IMR-90 (cell line): Measurements from ENCODE around the gene KIF1B.

Experiments used
- CEBPB ChIP-seq: IDR thresholded peaks from 2 replicates; pipeline ENCODE4 v1.6.1; 2012; ENCODE audit warnings: low read depth, low read length, improper control_type of control experiment
- POLR2A ChIP-seq: IDR thresholded peaks from 2 replicates; pipeline ENCODE4 v1.6.1; 2012; ENCODE audit warnings: mild to moderate bottlenecking, low read depth, low read length
- RAD21 ChIP-seq: IDR thresholded peaks from 2 replicates; pipeline ENCODE4 v1.6.1; 2012; ENCODE audit warnings: low read length, improper control_type of control experiment
- RCOR1 ChIP-seq: IDR thresholded peaks from 2 replicates; pipeline ENCODE4 v1.6.1; 2012; ENCODE audit warnings: mild to moderate bottlenecking, low read length, improper control_type of control experiment; ENCODE audit not compliant: insufficient replicate concordance
- SMC3 ChIP-seq: fragments of 150-350 bp; IDR thresholded peaks from 2 replicates; pipeline ENCODE4 v1.6.1; 2016; ENCODE audit warnings: low read depth, mild to moderate bottlenecking, antibody characterized with exemption, low read length, moderate library complexity
- TF ChIP-seq, protein P1 (sequence below): conservative IDR thresholded peaks from 2 replicates; pipeline ENCODE4 v1.5.1; 2012; ENCODE audit warnings: mild to moderate bottlenecking, low read depth, low read length, improper control_type of control experiment
- TF ChIP-seq, protein P2 (sequence below): fragments of 150-350 bp; IDR thresholded peaks from 2 replicates; pipeline ENCODE4 v1.6.1; 2017; ENCODE audit warnings: mild to moderate bottlenecking, antibody characterized with exemption, low read length, low read depth

GRCh38 chr1:10173582-10173981 is 36.8 kb upstream of the KIF1B start:
- TF ChIP-seq, protein P1, sequence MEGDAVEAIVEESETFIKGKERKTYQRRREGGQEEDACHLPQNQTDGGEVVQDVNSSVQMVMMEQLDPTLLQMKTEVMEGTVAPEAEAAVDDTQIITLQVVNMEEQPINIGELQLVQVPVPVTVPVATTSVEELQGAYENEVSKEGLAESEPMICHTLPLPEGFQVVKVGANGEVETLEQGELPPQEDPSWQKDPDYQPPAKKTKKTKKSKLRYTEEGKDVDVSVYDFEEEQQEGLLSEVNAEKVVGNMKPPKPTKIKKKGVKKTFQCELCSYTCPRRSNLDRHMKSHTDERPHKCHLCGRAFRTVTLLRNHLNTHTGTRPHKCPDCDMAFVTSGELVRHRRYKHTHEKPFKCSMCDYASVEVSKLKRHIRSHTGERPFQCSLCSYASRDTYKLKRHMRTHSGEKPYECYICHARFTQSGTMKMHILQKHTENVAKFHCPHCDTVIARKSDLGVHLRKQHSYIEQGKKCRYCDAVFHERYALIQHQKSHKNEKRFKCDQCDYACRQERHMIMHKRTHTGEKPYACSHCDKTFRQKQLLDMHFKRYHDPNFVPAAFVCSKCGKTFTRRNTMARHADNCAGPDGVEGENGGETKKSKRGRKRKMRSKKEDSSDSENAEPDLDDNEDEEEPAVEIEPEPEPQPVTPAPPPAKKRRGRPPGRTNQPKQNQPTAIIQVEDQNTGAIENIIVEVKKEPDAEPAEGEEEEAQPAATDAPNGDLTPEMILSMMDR, result no peak
- TF ChIP-seq SMC3 (no peak), CEBPB (no peak), RAD21 (no peak), POLR2A (no peak), RCOR1 (no peak)
- TF ChIP-seq, protein P2, sequence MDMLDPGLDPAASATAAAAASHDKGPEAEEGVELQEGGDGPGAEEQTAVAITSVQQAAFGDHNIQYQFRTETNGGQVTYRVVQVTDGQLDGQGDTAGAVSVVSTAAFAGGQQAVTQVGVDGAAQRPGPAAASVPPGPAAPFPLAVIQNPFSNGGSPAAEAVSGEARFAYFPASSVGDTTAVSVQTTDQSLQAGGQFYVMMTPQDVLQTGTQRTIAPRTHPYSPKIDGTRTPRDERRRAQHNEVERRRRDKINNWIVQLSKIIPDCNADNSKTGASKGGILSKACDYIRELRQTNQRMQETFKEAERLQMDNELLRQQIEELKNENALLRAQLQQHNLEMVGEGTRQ, result no peak
